Panc1 (cell line): ENCODE results near the gene JAG1. TPM values are rescaled to one million over a fixed set of nuclear protein-coding genes. Genes with fewer than 3 reads are reported as not detected.
"Not testable (repeated sequence)": the region's sequence is repeated elsewhere in the genome, so short reads cannot be mapped to it uniquely, and the experiment has no call there.

ENCODE experiments used
- ATAC-seq: fragments of 200-7000 bp; cut with Tn5 transposase; 2 replicates; pipeline ENCODE4 v1.9.1; 2020; ENCODE audit warnings: mild to moderate bottlenecking, moderate library complexity
- BruUV-seq: library from RNA; stranded (reverse); fragments of 400-500 nt; replicated peaks from 2 replicates; lab custom pipeline; 2021; lab: Mats Ljungman, UMichigan
- CTCF ChIA-PET: fragments of 300-600 bp; sonication (Branson Sonifier 250); formaldehyde crosslinking; loops from one replicate; lab custom pipeline; 2022; ENCODE audit warnings: antibody characterized with exemption; lab: Charles Lee
- POLR2A ChIA-PET: fragments of 300-600 bp; sonication (Branson Sonifier 250); formaldehyde crosslinking; loops from one replicate; lab custom pipeline; 2022; ENCODE audit warnings: antibody characterized with exemption; lab: Charles Lee
- DNase-seq: peaks from one replicate; pipeline ENCODE4 v3.0.0-alpha.2; 2010; ENCODE audit warnings: low read depth, low spot score
- H3K27ac ChIP-seq: 2 replicates; pipeline ENCODE4 v1.5.1; 2011; ENCODE audit warnings: mild to moderate bottlenecking, low read length, inconsistent platforms
- H3K27me3 ChIP-seq: fragments of 200-500 bp; sonication (Bioruptor generic); 2 replicates; pipeline ENCODE4 v1.6.0; 2014; ENCODE audit warnings: low read length, inconsistent platforms; ENCODE audit not compliant: control insufficient read depth, insufficient read depth
- H3K36me3 ChIP-seq: fragments of 200-500 bp; sonication (Bioruptor generic); 2 replicates; pipeline ENCODE4 v1.5.1; 2014; ENCODE audit warnings: inconsistent platforms, mild to moderate bottlenecking, low read length, moderate library complexity; ENCODE audit not compliant: control insufficient read depth, insufficient read depth
- H3K4me1 ChIP-seq: 2 replicates; pipeline ENCODE4 v1.5.1; 2011; ENCODE audit warnings: inconsistent platforms, mild to moderate bottlenecking, low read length, moderate library complexity; ENCODE audit not compliant: control insufficient read depth, insufficient read depth
- H3K4me3 ChIP-seq, 2 experiments: 2 replicates each; pipeline ENCODE4 v1.5.1; 2011 to 2012; ENCODE audit warnings: low read depth in 2 of 2, low read length in 2 of 2, mild to moderate bottlenecking in 2 of 2, inconsistent platforms in 1 of 2, moderate library complexity in 1 of 2
- H3K9me3 ChIP-seq: fragments of 200-500 bp; sonication (Bioruptor generic); 2 replicates; pipeline ENCODE4 v1.5.1; 2014; ENCODE audit warnings: low read depth, mild to moderate bottlenecking, inconsistent platforms, low read length, moderate library complexity; ENCODE audit not compliant: control insufficient read depth, insufficient read depth
- POLR2AphosphoS5 ChIP-seq: IDR thresholded peaks from 2 replicates; pipeline ENCODE4 v1.6.1; 2012; ENCODE audit warnings: mild to moderate bottlenecking, low read depth, low read length, moderate library complexity
- SIN3A ChIP-seq: IDR thresholded peaks from 2 replicates; pipeline ENCODE4 v1.6.1; 2012; ENCODE audit warnings: low read depth, mild to moderate bottlenecking, low read length, moderate library complexity, borderline replicate concordance; ENCODE audit not compliant: insufficient read depth
- TCF7L2 ChIP-seq: IDR thresholded peaks from 2 replicates; pipeline ENCODE4 v1.6.1; 2011; ENCODE audit warnings: mild to moderate bottlenecking, low read depth, low read length, inconsistent platforms
- in situ Hi-C: cut with HindIII; loops from 2 replicates; pipeline ENCODE4 v1.10.0; 2016; ENCODE audit warnings: low sequenced_read_pairs, low pct_unique_long_range_greater_than_20kb
- intact Hi-C: fragments of 100-400 bp; cut with micrococcal nuclease; formaldehyde crosslinking; loops from one replicate; pipeline ENCODE4 v1.10.0; 2022; ENCODE audit not compliant: unreplicated experiment
- total RNA-seq: library from RNA; stranded (reverse); gene quantifications from one replicate; pipeline ENCODE4 v1.2.1, GENCODE V29; 2021; ENCODE audit not compliant: unreplicated experiment
- TF ChIP-seq, protein P1 (sequence below), 2 experiments: IDR thresholded peaks; 2 replicates each; pipeline ENCODE4 v1.6.1; 2011 to 2012; ENCODE audit warnings: low read depth in 2 of 2, control low read depth in 1 of 2, low read length in 1 of 2, mild to moderate bottlenecking in 1 of 2, moderate library complexity in 1 of 2; ENCODE audit not compliant: insufficient read depth in 1 of 2
- TF ChIP-seq, protein P2 (sequence below): fragments of 450-650 bp; IDR thresholded peaks from 2 replicates; pipeline ENCODE4 v1.5.1; 2017; ENCODE audit warnings: mild to moderate bottlenecking

Gene JAG1
- total RNA-seq, 1 experiment from 2014 or later: 21.2 TPM

DNA sequence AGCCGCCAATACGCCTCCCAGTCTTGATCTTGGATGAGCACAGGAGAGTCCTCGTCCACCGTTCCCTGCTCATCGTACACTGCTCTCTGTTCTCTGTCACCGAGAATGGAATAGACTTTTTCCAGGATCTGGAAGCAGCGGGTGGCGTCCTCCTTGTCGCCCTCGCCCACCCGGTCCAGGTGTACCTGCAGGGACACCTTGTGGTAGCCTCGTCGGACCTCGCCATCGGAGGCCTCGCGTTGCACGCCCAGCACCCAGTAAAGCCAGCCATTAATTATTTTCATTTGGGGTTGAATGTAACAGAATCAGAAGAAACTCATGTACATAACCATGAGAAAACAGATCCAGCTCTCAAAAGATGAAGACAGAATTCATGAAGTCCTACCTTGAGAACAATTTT lies 59.9 kb downstream of the JAG1 start:
- no TSS peak for BruUV-seq
- TF ChIP-seq, protein P1, sequence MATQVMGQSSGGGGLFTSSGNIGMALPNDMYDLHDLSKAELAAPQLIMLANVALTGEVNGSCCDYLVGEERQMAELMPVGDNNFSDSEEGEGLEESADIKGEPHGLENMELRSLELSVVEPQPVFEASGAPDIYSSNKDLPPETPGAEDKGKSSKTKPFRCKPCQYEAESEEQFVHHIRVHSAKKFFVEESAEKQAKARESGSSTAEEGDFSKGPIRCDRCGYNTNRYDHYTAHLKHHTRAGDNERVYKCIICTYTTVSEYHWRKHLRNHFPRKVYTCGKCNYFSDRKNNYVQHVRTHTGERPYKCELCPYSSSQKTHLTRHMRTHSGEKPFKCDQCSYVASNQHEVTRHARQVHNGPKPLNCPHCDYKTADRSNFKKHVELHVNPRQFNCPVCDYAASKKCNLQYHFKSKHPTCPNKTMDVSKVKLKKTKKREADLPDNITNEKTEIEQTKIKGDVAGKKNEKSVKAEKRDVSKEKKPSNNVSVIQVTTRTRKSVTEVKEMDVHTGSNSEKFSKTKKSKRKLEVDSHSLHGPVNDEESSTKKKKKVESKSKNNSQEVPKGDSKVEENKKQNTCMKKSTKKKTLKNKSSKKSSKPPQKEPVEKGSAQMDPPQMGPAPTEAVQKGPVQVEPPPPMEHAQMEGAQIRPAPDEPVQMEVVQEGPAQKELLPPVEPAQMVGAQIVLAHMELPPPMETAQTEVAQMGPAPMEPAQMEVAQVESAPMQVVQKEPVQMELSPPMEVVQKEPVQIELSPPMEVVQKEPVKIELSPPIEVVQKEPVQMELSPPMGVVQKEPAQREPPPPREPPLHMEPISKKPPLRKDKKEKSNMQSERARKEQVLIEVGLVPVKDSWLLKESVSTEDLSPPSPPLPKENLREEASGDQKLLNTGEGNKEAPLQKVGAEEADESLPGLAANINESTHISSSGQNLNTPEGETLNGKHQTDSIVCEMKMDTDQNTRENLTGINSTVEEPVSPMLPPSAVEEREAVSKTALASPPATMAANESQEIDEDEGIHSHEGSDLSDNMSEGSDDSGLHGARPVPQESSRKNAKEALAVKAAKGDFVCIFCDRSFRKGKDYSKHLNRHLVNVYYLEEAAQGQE (IDR thresholded peaks at IDR 0.05; ENCODE audit: insufficient read depth in 1 of 2, low read depth in 2 of 2, low read length in 1 of 2): no peak
- TF ChIP-seq SIN3A: no peak
- TF ChIP-seq, protein P2, sequence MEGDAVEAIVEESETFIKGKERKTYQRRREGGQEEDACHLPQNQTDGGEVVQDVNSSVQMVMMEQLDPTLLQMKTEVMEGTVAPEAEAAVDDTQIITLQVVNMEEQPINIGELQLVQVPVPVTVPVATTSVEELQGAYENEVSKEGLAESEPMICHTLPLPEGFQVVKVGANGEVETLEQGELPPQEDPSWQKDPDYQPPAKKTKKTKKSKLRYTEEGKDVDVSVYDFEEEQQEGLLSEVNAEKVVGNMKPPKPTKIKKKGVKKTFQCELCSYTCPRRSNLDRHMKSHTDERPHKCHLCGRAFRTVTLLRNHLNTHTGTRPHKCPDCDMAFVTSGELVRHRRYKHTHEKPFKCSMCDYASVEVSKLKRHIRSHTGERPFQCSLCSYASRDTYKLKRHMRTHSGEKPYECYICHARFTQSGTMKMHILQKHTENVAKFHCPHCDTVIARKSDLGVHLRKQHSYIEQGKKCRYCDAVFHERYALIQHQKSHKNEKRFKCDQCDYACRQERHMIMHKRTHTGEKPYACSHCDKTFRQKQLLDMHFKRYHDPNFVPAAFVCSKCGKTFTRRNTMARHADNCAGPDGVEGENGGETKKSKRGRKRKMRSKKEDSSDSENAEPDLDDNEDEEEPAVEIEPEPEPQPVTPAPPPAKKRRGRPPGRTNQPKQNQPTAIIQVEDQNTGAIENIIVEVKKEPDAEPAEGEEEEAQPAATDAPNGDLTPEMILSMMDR: no peak
- no peak for TF ChIP-seq POLR2AphosphoS5
- TF ChIP-seq TCF7L2: no peak
- no peak for ATAC-seq
- ChIA-PET POLR2A (no interaction called here), CTCF (no interaction called here)
- Histone ChIP-seq H3K9me3 (no peaks in the 10 kb centered on the region), H3K27me3 (no peaks in the 10 kb centered on the region), H3K36me3 (no peaks in the 10 kb centered on the region), H3K4me1 (no peaks in the 10 kb centered on the region), H3K27ac (no peak overlapping the region), H3K4me3 (no peak overlapping the region)
- in situ Hi-C loops (no loop called here), intact Hi-C loops (no loop called here)
- no peak for DNase-seq

GRCh38 chr20:10613426-10613825 lies 60.4 kb downstream of the JAG1 start:
- DNase-seq, H3K9me3 ChIP-seq, in situ Hi-C loops, H3K27me3 ChIP-seq, intact Hi-C loops, CTCF ChIA-PET, H3K4me1 ChIP-seq, H3K4me3 ChIP-seq, POLR2A ChIA-PET, H3K27ac ChIP-seq, ATAC-seq, BruUV-seq, H3K36me3 ChIP-seq: not testable (repeated sequence)

GRCh38 chr20:10611357-10611756 lies 62.4 kb downstream of the JAG1 start:
- Histone ChIP-seq H3K4me1 (no peaks in the 10 kb centered on the region), H3K27ac (no peak overlapping the region), H3K9me3 (no peaks in the 10 kb centered on the region), H3K36me3 (no peaks in the 10 kb centered on the region), H3K4me3 (no peak overlapping the region), H3K27me3 (no peaks in the 10 kb centered on the region)
- TF ChIP-seq, protein P2: peak; percentile 34
- TF ChIP-seq POLR2AphosphoS5: no peak
- ChIA-PET CTCF (no interaction called here), POLR2A (no interaction called here)
- in situ Hi-C loops (no loop called here), intact Hi-C loops (no loop called here)
- DNase-seq (no peak), ATAC-seq (no peak)
- no TSS peak for BruUV-seq
